ENCODE results near the gene BTD. TPM values are rescaled to one million over a fixed set of nuclear protein-coding genes. Genes with fewer than 3 reads are reported as not detected.

The BTD gene
- total RNA-seq: 13.1 and 22.5 TPM in 2 replicates

GRCh38 chr3:15601399-15602145 lies at the start of gene BTD, which contains the start of gene HACL1:
Gene BTD, plus strand, starts transcription at chr3:15601745. Its CDS starts 33,695 bp downstream, at chr3:15635440.
Gene HACL1, minus strand, starts transcription at chr3:15601569. Its CDS starts 106 bp downstream, at chr3:15601463.

Other genes with a start within 250 kb of the BTD start
- gene METTL6, start 174.2 kb upstream of the BTD start, total RNA-seq: 30.1 and 36.4 TPM in 2 replicates
- gene EAF1, start 174.1 kb upstream of the BTD start, total RNA-seq: 22.0 and 24.0 TPM in 2 replicates
- gene COLQ, start 80.0 kb upstream of the BTD start, total RNA-seq: 0.66 and 0.75 TPM in 2 replicates
- gene HACL1, start 176 bp upstream of the BTD start, total RNA-seq: 16.9 and 21.7 TPM in 2 replicates
- gene ANKRD28, start 196.2 kb downstream of the BTD start, total RNA-seq: 206 and 218 TPM in 2 replicates